SU-DHL-6 (cell line): ENCODE data around the gene PTCH2.

Experiments used
- CTCF ChIP-seq: fragments of 200-600 bp; sonication (generic); IDR thresholded peaks from one replicate; pipeline ENCODE4 v1.5.1; 2017; ENCODE audit warnings: antibody characterized with exemption, mild to moderate bottlenecking, low read length, moderate library complexity; ENCODE audit not compliant: insufficient read depth, poor library complexity, severe bottlenecking
- EZH2phosphoT487 ChIP-seq: fragments of 200-600 bp; sonication (generic), shearing (Covaris generic); conservative IDR thresholded peaks from 2 replicates; pipeline ENCODE4 v1.6.1; 2018; ENCODE audit warnings: mild to moderate bottlenecking, antibody characterized with exemption, low read length, moderate library complexity, mixed read lengths

GRCh38 chr1:44817307-44817706 is 25.7 kb downstream of the PTCH2 start:
- TF ChIP-seq CTCF, result no peak
- TF ChIP-seq EZH2phosphoT487, result no peak
